COR-L47 (cell line): ENCODE measurements around the gene DUSP28.
"Not testable (repeated sequence)": the region's sequence is repeated elsewhere in the genome, so short reads cannot be mapped to it uniquely, and the experiment has no call there.

Experiments
- DNase-seq: peaks from one replicate; lab custom pipeline; 2025; lab: John Stamatoyannopoulos, UW

The DUSP28 gene

DNA sequence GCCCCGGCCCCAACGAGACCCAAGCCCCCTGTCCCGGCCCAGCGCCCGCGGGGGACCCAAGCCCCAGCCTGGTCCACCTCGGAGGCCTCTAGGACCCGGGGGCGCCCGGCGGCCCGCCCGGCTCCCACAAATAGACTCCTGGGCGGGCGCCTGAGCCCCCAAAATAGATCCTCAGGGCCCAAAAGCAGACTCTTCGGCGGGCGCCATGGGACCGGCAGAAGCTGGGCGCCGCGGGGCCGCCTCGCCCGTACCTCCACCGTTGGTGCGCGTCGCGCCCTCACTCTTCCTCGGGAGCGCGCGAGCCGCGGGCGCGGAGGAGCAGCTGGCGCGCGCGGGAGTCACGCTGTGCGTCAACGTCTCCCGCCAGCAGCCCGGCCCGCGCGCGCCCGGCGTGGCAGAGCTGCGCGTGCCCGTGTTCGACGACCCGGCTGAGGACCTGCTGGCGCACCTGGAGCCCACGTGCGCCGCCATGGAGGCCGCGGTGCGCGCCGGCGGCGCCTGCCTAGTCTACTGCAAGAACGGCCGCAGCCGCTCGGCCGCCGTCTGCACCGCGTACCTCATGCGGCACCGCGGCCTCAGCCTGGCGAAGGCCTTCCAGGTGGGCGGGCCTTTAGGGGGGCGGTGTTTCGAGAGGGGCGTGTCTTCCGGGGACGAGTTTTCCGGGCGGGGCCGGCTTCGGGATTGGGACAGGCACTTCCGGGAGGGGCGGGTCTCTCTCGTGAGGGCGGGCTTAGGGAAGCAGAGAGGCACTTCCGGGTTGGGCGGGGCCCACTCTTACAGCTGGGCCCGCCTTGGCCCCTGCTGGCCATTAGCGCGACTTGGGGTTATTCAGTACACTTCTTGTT, 545 bp downstream of the DUSP28 start:
- peak; percentile 88 for DNase-seq

DNA sequence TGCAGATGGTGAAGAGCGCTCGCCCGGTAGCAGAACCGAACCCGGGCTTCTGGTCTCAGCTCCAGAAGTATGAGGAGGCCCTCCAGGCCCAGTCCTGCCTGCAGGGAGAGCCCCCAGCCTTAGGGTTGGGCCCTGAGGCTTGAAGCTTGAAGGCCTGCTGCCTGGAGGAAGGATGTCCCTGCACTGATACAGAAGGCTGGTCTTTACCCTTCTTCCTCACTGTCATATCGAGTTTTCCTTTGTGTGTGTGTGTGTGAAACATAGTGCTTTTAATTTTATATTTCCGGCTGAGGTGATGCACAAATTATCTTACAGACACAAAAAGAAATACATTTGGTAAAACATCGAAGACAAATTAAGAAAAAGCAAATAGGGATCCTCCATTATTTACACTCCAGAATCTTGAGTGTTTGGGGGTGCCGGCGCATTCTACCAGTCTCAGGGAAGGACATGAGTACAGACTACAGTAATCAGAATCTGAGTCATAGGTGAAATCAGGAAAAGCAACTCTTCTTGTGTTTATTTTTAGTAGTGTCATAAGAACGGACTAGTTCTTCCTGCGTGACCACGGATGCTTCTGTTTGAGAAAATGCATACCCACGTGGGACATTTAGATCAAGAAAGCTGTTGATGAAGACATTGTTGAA, 1.3 kb downstream of the DUSP28 start:
- DNase-seq, result no peak

DNA sequence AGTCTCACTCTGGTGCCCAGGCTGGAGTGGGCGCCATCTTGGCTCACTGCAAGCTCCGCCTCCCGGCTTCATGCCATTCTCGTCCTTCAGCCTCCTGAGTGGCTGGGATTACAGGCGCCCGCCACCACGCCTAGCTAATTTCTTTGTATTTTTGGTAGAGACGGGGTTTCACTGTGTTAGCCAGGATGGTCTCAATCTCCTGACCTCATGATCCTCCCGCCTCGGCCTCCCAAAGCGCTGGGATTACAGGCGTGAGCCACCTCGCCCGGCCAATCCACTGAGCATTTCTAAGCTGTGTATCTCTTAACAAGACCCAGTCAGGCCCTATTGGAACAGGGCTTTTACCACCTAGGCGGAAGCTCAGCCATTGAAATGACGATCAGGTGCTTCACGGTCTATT, 3.1 kb downstream of the DUSP28 start:
- not testable (repeated sequence) for DNase-seq

DNA sequence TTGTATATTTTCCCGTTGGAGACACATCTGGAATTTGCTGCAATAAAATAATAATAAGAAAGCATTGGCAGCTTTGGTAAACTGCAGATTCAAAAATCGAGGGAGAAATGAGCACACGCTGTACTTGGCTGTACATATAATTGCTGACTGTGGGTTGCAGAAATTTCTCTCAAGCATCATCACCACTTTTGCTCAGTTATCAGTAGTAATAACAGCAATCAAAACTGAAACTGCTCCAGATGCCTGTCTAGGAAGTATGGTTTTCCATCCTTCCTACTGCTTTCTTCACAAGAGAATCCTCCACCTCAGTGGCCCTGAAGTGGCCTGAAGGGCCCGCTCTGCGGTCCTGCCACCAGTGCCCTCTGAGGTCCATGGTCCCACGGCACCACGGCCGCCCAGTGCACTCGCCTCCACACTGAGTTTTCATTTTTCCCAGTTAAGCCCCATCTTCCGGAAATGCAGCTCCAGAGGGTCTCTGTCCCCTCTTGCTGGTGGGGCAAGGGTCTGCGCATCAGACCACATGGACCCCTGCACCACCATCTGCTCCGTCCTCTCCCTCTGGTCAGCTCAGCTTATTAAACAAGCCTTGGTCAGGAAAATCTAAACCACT, 3.9 kb downstream of the DUSP28 start:
- DNase-seq, result no peak

DNA sequence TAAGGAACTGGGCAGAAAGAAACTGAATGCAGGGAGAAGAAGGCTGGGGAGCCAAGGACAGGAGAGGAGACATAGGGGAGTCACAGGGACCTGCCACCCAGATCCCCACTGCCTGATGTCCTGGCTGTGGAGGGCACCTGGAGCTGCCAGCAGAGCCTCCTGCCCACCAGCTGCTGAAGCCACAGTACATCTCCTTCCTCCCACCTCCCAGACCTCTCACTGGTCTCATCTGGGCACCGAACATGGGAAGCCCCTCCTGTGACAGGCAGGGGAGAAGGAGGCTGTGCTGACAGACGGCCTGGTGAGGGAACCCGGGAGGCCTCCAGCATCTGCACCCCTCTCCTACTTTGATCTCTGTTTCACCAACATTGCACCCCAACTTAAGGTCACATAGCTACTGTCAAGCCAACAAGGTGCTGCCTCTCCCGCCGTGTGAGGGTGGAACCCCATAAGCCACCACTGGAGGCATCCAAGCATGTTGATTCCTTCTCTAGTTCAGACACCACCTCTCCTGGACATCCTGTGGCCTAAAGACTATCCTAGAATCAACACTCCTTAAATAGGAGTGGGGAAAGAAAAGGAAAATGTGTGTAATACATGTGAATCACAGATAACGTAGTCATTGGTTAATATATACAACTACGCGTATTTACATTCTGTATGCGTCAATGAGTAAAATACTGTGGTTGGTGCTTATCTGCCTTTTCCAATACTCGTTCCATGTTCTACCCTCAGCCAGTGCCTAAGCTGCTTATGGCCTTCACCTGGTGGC, 4.6 kb downstream of the DUSP28 start:
- DNase-seq, result no peak

DNA sequence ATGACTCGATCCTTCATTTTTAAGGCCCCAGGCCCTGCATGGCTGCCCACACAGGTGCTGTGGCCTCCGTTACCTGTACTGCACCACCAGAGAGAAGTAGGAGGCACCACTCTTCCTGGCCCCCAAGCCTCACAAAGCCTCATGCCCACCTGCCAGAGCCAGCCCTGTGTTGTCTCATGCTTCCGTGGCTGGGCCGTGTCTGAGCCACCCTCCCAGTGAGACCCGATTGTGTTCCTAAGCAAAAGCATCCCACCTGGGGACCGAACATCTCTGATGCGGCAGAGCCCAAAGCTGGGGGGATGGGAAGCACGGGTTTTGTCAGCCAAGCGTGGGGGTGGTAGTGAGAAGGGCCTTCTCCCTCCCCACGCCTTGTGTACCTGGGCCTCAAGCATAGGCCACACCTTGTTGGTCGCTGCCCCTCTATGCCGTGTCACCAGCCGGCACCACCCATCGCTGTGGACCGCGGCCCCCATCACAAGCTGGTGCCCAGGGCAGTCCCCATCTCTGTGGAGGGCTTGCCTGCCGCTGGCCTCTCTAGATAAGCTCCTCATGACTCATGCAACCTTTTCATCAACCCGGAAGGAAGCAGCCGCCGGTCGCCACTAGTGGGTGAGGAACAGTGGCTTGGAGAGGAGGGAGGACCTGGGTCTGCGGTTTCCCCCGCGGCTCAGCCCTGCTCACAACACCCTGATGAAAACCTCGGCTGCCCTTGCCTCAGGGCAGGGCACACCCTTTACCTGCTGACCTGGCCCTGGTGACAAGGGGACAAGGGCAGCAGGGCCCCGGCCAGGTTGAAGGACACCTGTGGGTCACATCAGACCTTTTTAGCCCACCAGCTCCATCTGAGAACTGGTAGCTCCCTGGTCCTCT, 5.4 kb downstream of the DUSP28 start:
- DNase-seq, result no peak

DNA sequence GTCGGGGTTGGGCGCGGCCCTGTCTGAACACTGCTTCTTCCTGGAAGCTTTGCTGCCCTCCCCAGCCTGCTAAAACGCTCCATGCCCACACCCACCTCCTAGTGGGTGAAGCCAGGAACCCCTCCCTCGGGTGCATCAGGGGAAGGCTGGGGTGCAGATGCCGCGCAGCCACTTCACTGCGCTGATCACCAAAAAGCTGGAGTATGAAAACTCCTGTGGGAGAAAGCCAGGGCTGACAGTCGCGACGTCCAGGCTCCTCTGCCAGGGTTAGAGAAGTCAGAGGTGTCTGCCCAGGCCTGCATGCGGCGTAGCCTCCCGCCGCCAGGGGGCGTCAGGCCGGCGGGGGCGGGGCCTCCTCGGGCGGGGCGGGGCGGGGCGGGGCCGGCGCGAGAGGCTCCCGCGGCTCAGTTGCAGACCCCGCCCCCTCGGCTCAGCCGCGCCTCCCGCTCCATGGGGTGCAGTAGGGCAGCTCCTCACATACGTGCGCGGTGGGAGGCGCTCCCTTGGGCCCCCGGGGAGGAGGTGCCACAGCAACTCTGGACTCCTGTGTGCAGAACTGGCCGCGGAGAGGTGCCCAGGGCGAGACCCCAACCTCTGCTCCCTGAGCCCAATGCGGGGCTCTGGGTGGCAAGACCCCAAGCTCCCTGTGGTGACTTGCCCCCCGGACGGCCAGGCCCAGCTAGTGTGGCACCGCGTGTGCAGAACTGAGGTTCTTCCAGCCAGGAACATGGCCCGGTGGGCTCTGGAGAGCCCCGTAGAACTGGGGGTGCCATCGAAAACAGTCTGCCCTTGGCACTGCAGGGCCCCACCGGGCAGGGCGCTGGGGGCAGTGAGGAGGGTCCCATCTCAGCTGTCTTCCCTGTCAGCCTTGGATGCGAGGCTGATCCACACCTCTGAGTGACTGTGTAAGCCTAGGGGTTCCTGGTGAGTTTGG, 6.3 kb downstream of the DUSP28 start:
- DNase-seq, result peak; percentile 70

DNA sequence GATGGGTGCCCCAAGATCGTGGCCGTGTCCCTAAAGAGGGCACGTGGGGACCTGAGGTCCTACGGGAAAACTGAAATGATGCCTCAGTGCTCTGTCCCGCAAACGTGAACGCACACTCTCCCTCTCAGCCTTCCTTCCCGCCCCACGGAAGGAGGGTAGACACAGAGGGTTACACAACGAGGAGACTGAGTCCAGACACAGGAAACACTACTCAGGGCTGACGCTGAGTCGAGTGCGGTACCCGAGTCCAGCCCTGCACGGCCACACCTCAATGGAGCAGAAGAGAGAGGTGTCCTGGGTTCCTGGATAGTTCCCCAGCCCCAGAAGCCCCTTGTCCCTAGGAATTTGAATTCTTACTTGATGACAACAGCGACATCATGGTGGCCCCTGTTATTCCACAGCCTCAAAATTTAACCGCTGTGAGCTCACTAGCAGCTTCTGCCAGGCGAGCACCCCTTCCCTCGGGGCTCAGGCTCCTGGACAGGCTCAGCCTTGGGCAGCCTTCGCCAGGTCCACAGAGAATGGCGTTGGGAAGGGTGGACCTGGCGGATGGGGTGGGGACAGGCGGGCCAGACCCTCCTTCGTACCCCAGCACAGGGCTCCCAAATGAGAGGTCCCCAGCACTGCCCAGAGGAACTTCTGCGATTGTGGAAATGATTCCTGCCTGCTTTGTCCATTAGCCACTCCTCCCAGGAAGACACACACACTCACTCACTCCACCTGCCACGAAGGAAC, 7.1 kb downstream of the DUSP28 start:
- DNase-seq, result no peak

DNA sequence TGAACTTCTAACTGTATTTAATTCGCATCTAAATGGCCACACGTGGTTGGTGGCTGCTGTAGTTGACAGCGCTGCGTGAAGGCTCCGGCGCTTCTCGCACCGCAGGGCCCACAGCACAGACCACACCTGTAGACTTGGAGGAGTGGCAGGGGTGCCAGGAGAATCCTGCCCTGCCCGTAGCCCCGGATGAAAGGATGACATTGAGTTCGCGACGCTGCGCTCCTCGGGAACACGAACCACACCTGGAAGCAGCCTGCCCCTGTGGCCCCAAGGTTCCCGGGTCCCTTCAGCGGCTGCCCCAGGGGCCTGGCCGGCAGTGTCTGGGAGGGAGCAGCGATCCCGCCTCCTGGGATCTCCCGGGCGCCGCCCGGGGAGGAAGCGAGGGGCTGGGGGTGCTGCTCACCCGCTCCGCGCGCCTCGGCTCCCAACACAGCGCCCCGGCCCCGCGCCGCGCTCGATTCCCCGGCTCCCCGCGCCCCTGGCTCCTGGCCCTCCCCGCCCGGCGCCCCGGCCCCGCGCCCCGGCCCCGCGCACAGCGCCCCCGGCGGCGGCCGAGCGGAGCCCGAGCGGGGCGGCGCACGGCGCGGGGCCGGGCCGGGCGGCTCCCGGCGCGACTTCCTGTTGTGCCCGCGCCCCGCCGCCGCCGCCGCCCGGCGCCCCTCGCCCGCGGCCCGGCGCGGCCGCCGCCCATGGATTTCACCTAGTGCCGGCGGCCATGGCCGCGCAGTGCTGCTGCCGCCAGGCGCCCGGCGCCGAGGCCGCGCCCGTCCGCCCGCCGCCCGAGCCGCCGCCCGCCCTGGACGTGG, 7.9 kb downstream of the DUSP28 start, which contains the start of gene RNPEPL1:
Gene RNPEPL1, plus strand, starts transcription at position 613 of the 806 bp plus-strand sequence. Its CDS starts 103 bp downstream, at position 716.
- peak; percentile 31 for DNase-seq

DNA sequence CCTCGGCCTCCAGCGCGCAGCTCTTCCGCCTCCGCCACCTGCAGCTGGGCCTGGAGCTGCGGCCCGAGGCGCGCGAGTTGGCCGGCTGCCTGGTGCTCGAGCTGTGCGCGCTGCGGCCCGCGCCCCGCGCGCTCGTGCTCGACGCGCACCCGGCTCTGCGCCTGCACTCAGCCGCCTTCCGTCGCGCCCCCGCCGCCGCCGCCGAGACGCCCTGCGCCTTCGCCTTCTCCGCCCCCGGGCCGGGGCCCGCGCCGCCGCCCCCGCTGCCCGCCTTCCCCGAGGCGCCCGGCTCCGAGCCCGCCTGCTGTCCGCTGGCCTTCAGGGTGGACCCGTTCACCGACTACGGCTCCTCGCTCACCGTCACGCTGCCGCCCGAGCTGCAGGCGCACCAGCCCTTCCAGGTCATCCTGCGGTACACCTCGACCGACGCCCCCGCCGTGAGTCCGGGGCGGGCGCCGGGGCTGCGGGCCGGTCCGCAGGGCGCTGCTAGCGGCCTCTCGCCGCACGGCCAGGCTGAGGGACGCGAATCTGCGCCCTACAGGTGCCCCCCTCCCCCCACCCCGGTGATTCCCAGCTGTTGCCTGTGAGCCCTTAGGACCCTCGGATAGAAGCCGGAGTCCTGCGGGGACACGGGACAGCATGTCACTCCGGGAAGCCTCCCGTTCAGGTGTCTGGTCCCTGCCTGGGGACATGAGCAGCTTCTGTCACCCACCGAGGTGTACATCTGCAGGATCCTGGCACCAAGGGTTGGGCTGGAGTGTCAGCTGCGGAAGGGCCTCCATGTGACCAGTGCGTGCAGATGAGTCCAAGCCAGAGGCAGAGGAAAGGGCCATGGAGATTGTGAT, 8.7 kb downstream of the DUSP28 start:
- DNase-seq, result peak; percentile 18

DNA sequence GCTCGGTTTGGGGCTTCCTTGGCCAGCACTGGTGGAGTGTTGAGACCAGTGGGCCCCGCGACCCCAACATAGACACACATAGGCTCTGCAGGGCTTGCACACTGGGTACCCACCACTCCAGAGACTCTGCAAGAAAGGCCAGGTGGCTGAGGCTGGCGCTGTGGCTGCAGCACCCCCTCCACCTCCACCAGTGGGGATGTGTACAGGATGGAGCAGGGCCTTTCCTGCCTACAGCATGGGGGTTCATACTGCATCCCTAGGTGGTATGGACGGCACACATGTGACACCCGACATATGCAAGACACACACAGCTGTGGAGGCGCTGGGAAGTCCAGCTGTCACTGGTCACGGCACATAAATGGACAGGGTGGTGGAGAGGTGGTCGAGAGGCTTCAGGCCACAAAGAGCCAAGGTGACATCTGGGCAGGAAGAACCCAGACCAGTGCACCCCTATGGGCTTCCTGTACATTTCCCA, 9.4 kb downstream of the DUSP28 start:
- DNase-seq, result no peak

DNA sequence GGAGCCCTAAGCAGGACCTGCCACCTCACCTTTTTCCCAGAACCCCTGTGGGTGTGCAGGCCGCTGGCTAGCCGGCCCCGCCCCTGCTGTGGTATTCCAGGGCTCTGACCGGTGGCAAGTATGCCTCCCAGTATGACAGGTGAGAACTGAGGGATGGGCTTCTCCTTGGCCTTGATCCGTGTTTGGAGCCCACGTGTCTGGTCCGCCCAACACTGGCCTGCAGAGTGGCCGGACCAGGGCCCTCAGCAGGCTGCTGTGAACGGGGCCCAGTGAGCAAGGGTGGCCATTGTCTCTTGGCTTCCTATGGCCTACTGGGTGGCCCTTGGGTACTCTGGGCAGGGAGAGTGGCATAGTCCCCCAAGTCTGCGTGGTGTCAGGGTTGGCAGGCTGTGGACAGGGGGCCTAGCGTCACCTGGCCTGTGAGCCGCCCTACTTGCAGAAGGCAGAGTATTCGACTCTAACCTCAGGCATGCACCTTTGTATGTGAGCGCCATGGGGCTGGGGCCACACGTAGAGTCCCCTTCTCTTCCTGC, 9.9 kb downstream of the DUSP28 start:
- no peak for DNase-seq

DNA sequence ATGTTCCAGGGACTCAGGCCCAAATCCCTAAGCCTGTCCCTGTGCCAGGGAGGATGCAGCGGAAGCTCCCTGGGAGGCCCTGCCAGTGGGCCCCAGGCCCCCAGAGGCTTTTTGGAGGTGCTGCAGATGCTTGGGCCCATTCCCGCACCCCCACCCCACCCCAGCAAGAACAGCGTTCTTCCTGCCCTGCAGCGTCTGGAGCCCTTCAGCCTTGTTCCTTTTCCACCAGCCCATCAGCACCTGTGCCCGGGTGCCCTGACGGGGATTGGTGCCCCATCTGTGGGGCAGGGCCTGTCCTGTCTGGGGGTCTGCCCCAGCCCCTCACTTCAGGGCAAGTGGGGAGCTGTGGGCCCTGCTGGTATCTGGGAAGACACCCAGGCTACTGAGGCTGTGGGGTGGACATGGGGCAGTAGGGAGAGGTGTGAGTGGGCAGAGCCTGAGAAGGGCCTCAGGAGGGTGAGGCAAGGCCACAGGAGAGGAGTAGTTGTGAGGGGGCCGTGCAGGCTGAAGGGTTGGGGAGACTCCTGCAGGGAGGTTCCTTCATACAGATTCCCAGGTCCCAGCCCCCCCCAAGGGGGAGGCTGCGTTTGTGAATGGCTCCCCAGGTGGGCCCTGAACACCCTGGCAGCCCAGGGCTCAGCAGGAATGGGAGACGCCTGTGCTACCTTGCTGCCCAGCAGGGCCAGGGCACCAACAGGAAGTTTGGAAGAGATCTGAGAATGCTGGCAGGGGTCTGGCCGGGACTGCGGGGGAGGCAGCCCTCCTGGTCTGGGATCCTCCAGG, 10.6 kb downstream of the DUSP28 start:
- no peak for DNase-seq

DNA sequence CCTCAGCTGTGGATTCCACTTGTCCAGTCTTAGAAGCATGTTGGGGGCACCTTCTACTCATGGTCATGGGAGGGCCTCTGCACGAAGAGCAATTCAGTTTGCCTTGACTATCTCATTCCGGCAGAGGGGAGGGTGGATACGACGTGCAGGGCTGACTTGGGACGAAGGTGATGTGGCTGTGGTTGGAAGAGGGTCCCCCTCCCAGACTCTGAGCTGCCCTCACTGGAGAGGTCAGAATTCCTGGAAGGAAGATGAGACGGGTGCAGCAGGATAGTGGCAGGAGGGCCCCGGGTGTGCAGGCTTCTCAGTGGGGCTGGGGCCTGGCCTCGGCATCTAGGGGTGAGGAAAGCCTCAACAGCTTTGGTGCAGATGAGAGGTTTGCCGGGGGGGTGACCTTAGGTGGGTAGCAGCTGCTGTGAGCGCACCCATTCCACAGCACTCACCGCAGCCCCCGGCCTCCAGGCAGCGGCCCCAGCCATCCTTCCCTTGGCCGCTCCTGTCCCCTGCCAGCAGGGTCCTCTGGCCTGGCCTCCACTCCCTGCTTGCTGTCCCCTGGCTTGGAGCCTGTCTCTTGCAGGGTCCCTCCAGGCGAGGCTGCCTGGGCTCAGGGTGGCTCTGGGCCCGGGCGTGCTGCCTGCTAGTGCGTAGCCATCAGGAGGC, 11.3 kb downstream of the DUSP28 start:
- DNase-seq, result no peak

DNA sequence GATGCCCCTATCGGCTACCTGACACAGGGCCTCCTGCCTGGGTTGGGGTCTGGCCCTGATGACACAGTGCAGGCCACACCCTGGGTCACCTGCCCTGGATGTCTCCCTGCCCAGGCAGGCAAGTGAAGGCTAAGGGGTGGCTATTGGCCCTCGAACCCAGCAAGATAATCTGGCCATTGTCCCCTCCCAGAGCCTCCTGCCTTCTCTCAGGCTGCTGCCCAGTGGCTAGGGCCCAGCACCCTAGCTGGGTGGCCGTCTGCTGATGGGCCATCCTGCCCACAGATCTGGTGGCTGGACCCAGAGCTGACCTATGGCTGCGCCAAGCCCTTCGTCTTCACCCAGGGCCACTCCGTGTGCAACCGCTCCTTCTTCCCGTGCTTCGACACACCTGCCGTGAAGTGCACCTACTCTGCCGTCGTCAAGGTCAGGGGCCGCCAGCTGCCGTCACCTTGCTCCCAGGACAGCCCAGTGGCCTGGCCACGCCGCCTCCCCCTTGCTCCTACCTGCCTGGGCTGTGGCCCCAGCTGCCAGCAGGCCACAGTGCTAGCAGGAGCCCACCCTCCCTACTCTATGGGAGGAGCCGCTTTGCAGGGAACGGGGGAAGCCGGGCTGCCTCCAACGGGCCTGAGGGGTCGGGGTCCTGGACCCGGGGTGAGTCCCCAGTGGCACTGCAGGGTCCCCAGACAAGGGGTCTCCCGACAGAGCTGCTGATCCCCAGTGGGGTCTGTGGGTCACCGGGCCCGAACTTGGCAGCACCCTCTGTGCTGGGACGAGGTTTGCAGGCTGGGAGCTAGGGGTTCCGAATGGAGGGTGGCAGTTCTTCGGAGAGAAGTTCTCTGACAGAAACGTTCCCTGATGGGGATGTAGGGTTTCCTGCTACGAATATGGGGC, 12.2 kb downstream of the DUSP28 start:
- no peak for DNase-seq
